HepG2 (cell line): ENCODE results near the gene YPEL3. TPM values are rescaled to one million over a fixed set of nuclear protein-coding genes. Genes with fewer than 3 reads are reported as not detected.

ENCODE experiments used
- CREB1 ChIP-seq, 2 experiments: fragments of 450-650 bp in 1 of 2; IDR thresholded peaks; 2 replicates each; pipeline ENCODE4 v1.6.1; 2016 to 2017; ENCODE audit warnings: control low read depth in 1 of 2, mild to moderate bottlenecking in 1 of 2, missing compliant biosample characterization in 1 of 2, missing genetic modification characterization in 1 of 2
- DR1 ChIP-seq: sonication (generic); formaldehyde crosslinking; IDR thresholded peaks from 2 replicates; pipeline ENCODE4 v1.8.0; 2021; ENCODE audit warnings: mild to moderate bottlenecking, missing genetic modification reagents, inconsistent platforms
- ESRRA ChIP-seq: sonication (generic); formaldehyde crosslinking; IDR thresholded peaks from 2 replicates; pipeline ENCODE4 v1.5.1; 2020; ENCODE audit warnings: mild to moderate bottlenecking, low read depth, missing genetic modification reagents
- HNF4A ChIP-seq: sonication (generic); formaldehyde crosslinking; IDR thresholded peaks from 2 replicates; pipeline ENCODE4 v1.4.0; 2020; ENCODE audit warnings: missing genetic modification reagents
- LCORL ChIP-seq, 2 experiments: fragments of 450-650 bp in 1 of 2; sonication (generic) in 1 of 2; formaldehyde crosslinking in 1 of 2; IDR thresholded peaks; 2 replicates each; pipeline versions ENCODE4 v1.5.0 to v1.6.1; 2017 to 2020; ENCODE audit warnings: antibody characterized with exemption in 1 of 2, missing genetic modification reagents in 1 of 2
- MATR3 ChIP-seq: sonication (generic); formaldehyde crosslinking; IDR thresholded peaks from 2 replicates; pipeline ENCODE4 v1.4.0; 2020; ENCODE audit warnings: missing genetic modification reagents
- NCOA1 ChIP-seq: sonication (generic); formaldehyde crosslinking; IDR thresholded peaks from 2 replicates; pipeline ENCODE4 v1.9.0; 2021; ENCODE audit warnings: missing genetic modification reagents
- ONECUT2 ChIP-seq: sonication (generic); formaldehyde crosslinking; IDR thresholded peaks from 2 replicates; pipeline ENCODE4 v1.4.0; 2020; ENCODE audit warnings: missing genetic modification reagents
- PAWR ChIP-seq: sonication (generic); formaldehyde crosslinking; IDR thresholded peaks from 2 replicates; pipeline ENCODE4 v1.4.0; 2020; ENCODE audit warnings: missing genetic modification reagents, mild to moderate bottlenecking, borderline replicate concordance
- PHF5A ChIP-seq: IDR thresholded peaks from one replicate; pipeline ENCODE4 v1.6.1; 2018; ENCODE audit warnings: low read depth, missing genetic modification reagents; ENCODE audit not compliant: unreplicated experiment
- TEAD2 ChIP-seq: sonication (generic); formaldehyde crosslinking; IDR thresholded peaks from 2 replicates; pipeline ENCODE4 v1.9.0; 2021; ENCODE audit warnings: missing genetic modification reagents
- ZNF121 ChIP-seq: sonication (generic); formaldehyde crosslinking; IDR thresholded peaks from 2 replicates; pipeline ENCODE4 v1.5.0; 2020; ENCODE audit warnings: mild to moderate bottlenecking, missing genetic modification reagents
- ZNF44 ChIP-seq: sonication (generic); formaldehyde crosslinking; IDR thresholded peaks from 2 replicates; pipeline ENCODE4 v1.5.1; 2020; ENCODE audit warnings: mild to moderate bottlenecking, missing genetic modification reagents
- ZNF441 ChIP-seq: sonication (generic); formaldehyde crosslinking; IDR thresholded peaks from 2 replicates; pipeline ENCODE4 v1.7.0; 2021; ENCODE audit warnings: missing genetic modification reagents, borderline replicate concordance
- ZNF460 ChIP-seq: sonication (generic); formaldehyde crosslinking; IDR thresholded peaks from 2 replicates; pipeline ENCODE4 v1.5.1; 2020; ENCODE audit warnings: missing genetic modification reagents, mild to moderate bottlenecking, borderline replicate concordance
- ZNF782 ChIP-seq: sonication (generic); formaldehyde crosslinking; IDR thresholded peaks from 2 replicates; pipeline ENCODE4 v1.4.0; 2020; ENCODE audit warnings: missing genetic modification reagents, mild to moderate bottlenecking, borderline replicate concordance
- ZNF879 ChIP-seq: sonication (generic); formaldehyde crosslinking; IDR thresholded peaks from 2 replicates; pipeline ENCODE4 v1.8.1; 2023; ENCODE audit warnings: missing genetic modification reagents
- polyA plus RNA-seq, 8 experiments: library from polyadenylated mRNA; depleted of rRNA in 3 of 8; stranded (reverse) in 7 of 8; unstranded in 1 of 8; fragments of >200 nt; fragmentation: Illumina TruSeq in 4 of 8; extraction: Trizol in 4 of 8; gene quantifications; 2 replicates each; pipeline versions ENCODE4 v1.2.1 to v1.2.3, GENCODE V29; 2011 to 2016; ENCODE audit warnings: low read depth in 4 of 8, missing spikeins in 1 of 8, mixed read lengths in 1 of 8; ENCODE audit not compliant: insufficient read depth in 1 of 8
- total RNA-seq, 5 experiments: library from RNA; depleted of rRNA; stranded (reverse); fragments of >200 nt; fragmentation: Illumina TruSeq; extraction: Trizol; gene quantifications; 2 replicates each; pipeline ENCODE4 v1.2.3, GENCODE V29; 2016; ENCODE audit warnings: low read depth in 1 of 5
- TF ChIP-seq, protein P1 (sequence below): sonication (generic); formaldehyde crosslinking; IDR thresholded peaks from 2 replicates; pipeline ENCODE4 v1.5.0; 2020; ENCODE audit warnings: mild to moderate bottlenecking, missing genetic modification reagents
- TF ChIP-seq, protein P2 (sequence below): IDR thresholded peaks from 2 replicates; pipeline ENCODE4 v1.6.1; 2016; ENCODE audit warnings: control low read depth
- TF ChIP-seq, protein P3 (sequence below): sonication (generic); formaldehyde crosslinking; conservative IDR thresholded peaks from 2 replicates; pipeline ENCODE4 v1.4.0; 2020; ENCODE audit warnings: mild to moderate bottlenecking, missing genetic modification reagents, moderate library complexity
- TF ChIP-seq, protein P4 (sequence below): sonication (generic); formaldehyde crosslinking; IDR thresholded peaks from 2 replicates; pipeline ENCODE4 v1.4.0; 2020; ENCODE audit warnings: mild to moderate bottlenecking, missing genetic modification reagents

The YPEL3 gene
- total and polyA plus RNA-seq, 2 of the 13 experiments (the other 11 are each of a cell fraction or from before 2014, with no cell fraction given), result 5.4 to 47.0 TPM

DNA sequence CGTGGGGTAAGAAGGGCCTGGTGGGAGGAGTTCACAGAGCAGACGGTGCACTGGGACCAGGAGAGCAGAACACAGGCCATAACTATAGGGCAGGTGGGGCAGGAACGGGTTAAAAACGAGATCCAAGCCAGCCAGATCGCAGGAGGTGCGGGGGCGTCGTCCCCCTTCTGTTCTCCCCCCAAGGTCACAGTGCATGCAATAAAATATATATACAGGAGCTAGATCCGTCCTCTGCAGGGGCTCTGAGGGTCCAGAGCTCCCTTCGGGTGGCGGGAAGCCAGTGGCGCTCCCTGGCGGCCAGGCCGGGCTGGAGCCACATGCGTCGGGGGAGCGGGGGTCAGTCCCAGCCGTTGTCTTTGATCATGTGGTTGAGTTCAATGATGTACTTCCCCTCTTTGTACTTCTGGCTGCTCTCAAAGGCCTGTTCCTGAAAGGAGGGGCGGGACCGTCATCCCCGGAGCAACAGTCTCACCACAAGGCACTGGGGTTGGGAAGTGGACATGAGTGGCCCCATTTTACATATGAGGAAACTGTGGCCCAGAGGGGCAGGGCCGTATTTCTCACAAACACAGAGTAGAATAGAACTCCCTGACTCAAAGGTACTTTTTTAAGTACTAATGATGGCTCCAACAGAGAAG lies 3.5 kb downstream of the YPEL3 start (continued):
- TF ChIP-seq, protein P1, sequence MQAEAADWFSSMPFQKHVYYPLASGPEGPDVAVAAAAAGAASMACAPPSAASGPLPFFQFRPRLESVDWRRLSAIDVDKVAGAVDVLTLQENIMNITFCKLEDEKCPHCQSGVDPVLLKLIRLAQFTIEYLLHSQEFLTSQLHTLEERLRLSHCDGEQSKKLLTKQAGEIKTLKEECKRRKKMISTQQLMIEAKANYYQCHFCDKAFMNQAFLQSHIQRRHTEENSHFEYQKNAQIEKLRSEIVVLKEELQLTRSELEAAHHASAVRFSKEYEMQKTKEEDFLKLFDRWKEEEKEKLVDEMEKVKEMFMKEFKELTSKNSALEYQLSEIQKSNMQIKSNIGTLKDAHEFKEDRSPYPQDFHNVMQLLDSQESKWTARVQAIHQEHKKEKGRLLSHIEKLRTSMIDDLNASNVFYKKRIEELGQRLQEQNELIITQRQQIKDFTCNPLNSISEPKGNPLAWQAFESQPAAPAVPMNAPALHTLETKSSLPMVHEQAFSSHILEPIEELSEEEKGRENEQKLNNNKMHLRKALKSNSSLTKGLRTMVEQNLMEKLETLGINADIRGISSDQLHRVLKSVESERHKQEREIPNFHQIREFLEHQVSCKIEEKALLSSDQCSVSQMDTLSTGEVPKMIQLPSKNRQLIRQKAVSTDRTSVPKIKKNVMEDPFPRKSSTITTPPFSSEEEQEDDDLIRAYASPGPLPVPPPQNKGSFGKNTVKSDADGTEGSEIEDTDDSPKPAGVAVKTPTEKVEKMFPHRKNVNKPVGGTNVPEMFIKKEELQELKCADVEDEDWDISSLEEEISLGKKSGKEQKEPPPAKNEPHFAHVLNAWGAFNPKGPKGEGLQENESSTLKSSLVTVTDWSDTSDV (CRISPR knock-in tag), result peak; percentile 73
- no peak for TF ChIP-seq ONECUT2 (CRISPR knock-in tag)
- TF ChIP-seq ESRRA (CRISPR knock-in tag), result peak; percentile 65; the same call in 1 of the 2 replicates
- no peak for TF ChIP-seq TEAD2 (CRISPR knock-in tag)
- TF ChIP-seq, protein P2, sequence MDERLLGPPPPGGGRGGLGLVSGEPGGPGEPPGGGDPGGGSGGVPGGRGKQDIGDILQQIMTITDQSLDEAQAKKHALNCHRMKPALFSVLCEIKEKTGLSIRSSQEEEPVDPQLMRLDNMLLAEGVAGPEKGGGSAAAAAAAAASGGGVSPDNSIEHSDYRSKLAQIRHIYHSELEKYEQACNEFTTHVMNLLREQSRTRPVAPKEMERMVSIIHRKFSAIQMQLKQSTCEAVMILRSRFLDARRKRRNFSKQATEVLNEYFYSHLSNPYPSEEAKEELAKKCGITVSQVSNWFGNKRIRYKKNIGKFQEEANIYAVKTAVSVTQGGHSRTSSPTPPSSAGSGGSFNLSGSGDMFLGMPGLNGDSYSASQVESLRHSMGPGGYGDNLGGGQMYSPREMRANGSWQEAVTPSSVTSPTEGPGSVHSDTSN (CRISPR knock-in tag), result no peak
- TF ChIP-seq, protein P3, sequence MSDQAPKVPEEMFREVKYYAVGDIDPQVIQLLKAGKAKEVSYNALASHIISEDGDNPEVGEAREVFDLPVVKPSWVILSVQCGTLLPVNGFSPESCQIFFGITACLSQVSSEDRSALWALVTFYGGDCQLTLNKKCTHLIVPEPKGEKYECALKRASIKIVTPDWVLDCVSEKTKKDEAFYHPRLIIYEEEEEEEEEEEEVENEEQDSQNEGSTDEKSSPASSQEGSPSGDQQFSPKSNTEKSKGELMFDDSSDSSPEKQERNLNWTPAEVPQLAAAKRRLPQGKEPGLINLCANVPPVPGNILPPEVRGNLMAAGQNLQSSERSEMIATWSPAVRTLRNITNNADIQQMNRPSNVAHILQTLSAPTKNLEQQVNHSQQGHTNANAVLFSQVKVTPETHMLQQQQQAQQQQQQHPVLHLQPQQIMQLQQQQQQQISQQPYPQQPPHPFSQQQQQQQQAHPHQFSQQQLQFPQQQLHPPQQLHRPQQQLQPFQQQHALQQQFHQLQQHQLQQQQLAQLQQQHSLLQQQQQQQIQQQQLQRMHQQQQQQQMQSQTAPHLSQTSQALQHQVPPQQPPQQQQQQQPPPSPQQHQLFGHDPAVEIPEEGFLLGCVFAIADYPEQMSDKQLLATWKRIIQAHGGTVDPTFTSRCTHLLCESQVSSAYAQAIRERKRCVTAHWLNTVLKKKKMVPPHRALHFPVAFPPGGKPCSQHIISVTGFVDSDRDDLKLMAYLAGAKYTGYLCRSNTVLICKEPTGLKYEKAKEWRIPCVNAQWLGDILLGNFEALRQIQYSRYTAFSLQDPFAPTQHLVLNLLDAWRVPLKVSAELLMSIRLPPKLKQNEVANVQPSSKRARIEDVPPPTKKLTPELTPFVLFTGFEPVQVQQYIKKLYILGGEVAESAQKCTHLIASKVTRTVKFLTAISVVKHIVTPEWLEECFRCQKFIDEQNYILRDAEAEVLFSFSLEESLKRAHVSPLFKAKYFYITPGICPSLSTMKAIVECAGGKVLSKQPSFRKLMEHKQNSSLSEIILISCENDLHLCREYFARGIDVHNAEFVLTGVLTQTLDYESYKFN (CRISPR knock-in tag), result peak; percentile 68
- TF ChIP-seq ZNF441 (CRISPR knock-in tag), result 0 out of 2 replicates have a peak, but pooled peaks have one; percentile 39
- TF ChIP-seq ZNF782 (CRISPR knock-in tag), result no peak; the same call in 1 of the 2 replicates
- TF ChIP-seq MATR3 (CRISPR knock-in tag), result no peak
- TF ChIP-seq ZNF460, result no peak
- TF ChIP-seq NCOA1 (CRISPR knock-in tag), result no peak
- TF ChIP-seq, protein P4, sequence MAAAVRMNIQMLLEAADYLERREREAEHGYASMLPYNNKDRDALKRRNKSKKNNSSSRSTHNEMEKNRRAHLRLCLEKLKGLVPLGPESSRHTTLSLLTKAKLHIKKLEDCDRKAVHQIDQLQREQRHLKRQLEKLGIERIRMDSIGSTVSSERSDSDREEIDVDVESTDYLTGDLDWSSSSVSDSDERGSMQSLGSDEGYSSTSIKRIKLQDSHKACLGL (CRISPR knock-in tag), result 0 out of 2 replicates have a peak, but pooled peaks have one; percentile 19
- TF ChIP-seq DR1 (CRISPR knock-in tag), result 0 out of 2 replicates have a peak, but pooled peaks have one; percentile 22
- TF ChIP-seq CREB1 (IDR thresholded peaks at IDR 0.05), result peak; percentile 25; the same call in 1 of the 2 replicates
- no peak; the same call in 1 of the 2 replicates for TF ChIP-seq CREB1 (CRISPR knock-in tag; IDR thresholded peaks at IDR 0.05)
- TF ChIP-seq PAWR (CRISPR knock-in tag), result no peak
- peak; percentile 78; the same call in 1 of the 2 replicates for TF ChIP-seq ZNF879
- peak; percentile 65 for TF ChIP-seq HNF4A (CRISPR knock-in tag)
- TF ChIP-seq ZNF121 (CRISPR knock-in tag), result no peak
- peak; percentile 21 for TF ChIP-seq PHF5A
- TF ChIP-seq LCORL (IDR thresholded peaks at IDR 0.05), result no peak
- no peak for TF ChIP-seq LCORL (CRISPR knock-in tag; IDR thresholded peaks at IDR 0.05)
- no peak for TF ChIP-seq ZNF44 (CRISPR knock-in tag)
